Activated CD4-positive, CD25-positive, alpha-beta regulatory T cell treated with anti-CD3 and anti-CD28 coated beads, Interleukin-2, amount 50 U/mL, for 24 hours (primary cell): ENCODE data around the gene ASB15.
"Not testable (repeated sequence)": the region's sequence is repeated elsewhere in the genome, so short reads cannot be mapped to it uniquely, and the experiment has no call there.

Experiments
- ATAC-seq, 2 donors: fragments of 150-1000 bp; cut with Tn5 transposase; one replicate each; pipeline ENCODE4 v1.10.0; 2021; ENCODE audit warnings: mild to moderate bottlenecking in 1 of 2, moderate library complexity in 1 of 2

Gene ASB15

GRCh38 chr7:123599766-123600165 is 1.9 kb upstream of the ASB15 start:
- no peak for ATAC-seq

- no peak for ATAC-seq
These were observed 745 bp upstream of the ASB15 start for GRCh38 chr7:123600876-123601275.

GRCh38 chr7:123602648-123603047 is 1.0 kb downstream of the ASB15 start:
- ATAC-seq = no peak

- ATAC-seq = no peak
These were observed 3.1 kb downstream of the ASB15 start for GRCh38 chr7:123604739-123605138.

GRCh38 chr7:123607423-123607975 is 5.9 kb downstream of the ASB15 start:
- ATAC-seq = no peak

GRCh38 chr7:123608991-123609882 is 7.6 kb downstream of the ASB15 start:
- no peak for ATAC-seq

GRCh38 chr7:123609883-123610239 is 8.2 kb downstream of the ASB15 start:
- ATAC-seq = no peak

- ATAC-seq = no peak
These were observed 10.4 kb downstream of the ASB15 start for GRCh38 chr7:123612024-123612423.

GRCh38 chr7:123615344-123615743 is 13.7 kb downstream of the ASB15 start:
- no peak for ATAC-seq

GRCh38 chr7:123616223-123616622 is 14.6 kb downstream of the ASB15 start:
- ATAC-seq = no peak

GRCh38 chr7:123621707-123622106 is 20.1 kb downstream of the ASB15 start:
- no peak for ATAC-seq

- no peak for ATAC-seq
These were observed 21.2 kb downstream of the ASB15 start for GRCh38 chr7:123622660-123623386.

GRCh38 chr7:123624527-123625183 is 23.0 kb downstream of the ASB15 start:
- peak; percentile 35 to 45 for ATAC-seq

GRCh38 chr7:123625254-123625653 is 23.6 kb downstream of the ASB15 start:
- ATAC-seq = no peak

- no peak for ATAC-seq
These were observed 26.2 kb downstream of the ASB15 start for GRCh38 chr7:123627851-123628250.

- ATAC-seq = no peak
These were observed 27.2 kb downstream of the ASB15 start for GRCh38 chr7:123628829-123629228.

GRCh38 chr7:123629281-123629680 is 27.7 kb downstream of the ASB15 start:
- no peak for ATAC-seq

GRCh38 chr7:123632808-123633207 is 31.2 kb downstream of the ASB15 start:
- ATAC-seq = no peak

GRCh38 chr7:123633553-123633952 is 31.9 kb downstream of the ASB15 start:
- no peak for ATAC-seq

- ATAC-seq = not testable (repeated sequence)
These were observed 32.5 kb downstream of the ASB15 start for GRCh38 chr7:123634011-123634573.

GRCh38 chr7:123635551-123636359 is 34.1 kb downstream of the ASB15 start:
- no peak for ATAC-seq

GRCh38 chr7:123637203-123637602 is 35.6 kb downstream of the ASB15 start:
- no peak for ATAC-seq
